ENCODE results near the gene IGFL4. TPM values are rescaled to one million over a fixed set of nuclear protein-coding genes. Genes with fewer than 3 reads are reported as not detected.

IGFL4 gene
- total and polyA plus RNA-seq, 9 of the 15 experiments (the other 6 are each of a cell fraction or from before 2014, with no cell fraction given), result not detected

DNA sequence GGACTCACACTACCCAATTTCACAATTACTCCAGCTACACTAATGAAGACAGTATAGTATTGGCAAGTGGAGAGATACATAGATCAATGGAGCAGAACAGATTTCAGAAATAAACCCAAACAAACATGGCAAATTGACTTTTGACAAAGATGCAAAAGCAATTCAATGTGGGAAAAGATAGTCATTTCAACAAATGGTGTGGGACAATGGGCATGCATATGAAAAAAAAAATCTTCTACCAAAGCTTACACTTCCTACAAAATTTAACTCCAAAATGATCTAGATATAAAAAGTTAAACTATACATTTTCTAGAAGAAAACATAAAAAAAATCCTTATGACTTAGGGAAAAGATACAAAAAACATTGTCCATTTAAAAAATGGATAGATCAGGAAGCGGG lies 2.7 kb upstream of the IGFL4 start:
- ATAC-seq, result no peak

More for the DNA sequence above, 2.7 kb upstream of the IGFL4 start:
- Histone ChIP-seq H2AFZ (ENCODE audit: low read depth, low read length) (no peak overlapping the region), H3K9me1 (ENCODE audit: control insufficient read depth, insufficient read depth, low read length) (no peaks in the 10 kb centered on the region), H3K9ac (ENCODE audit: insufficient read depth in 1 of 2, low read depth in 2 of 2, low read length in 2 of 2) (no peak overlapping the region), H3K27me3 (ENCODE audit: control insufficient read depth in 2 of 2, insufficient read depth in 2 of 2, low read length in 2 of 2) (peaks cover 10 to 30% of the 10 kb centered on the region in 2 experiments), H3K36me3 (ENCODE audit: control insufficient read depth, insufficient read depth, low read length) (no peaks in the 10 kb centered on the region), H4K20me1 (replicated peaks; ENCODE audit: control insufficient read depth, insufficient read depth, low read length) (no peaks in the 10 kb centered on the region), H3K4me3 (no peak overlapping the region), H3K9me3 (replicated peaks; ENCODE audit: control insufficient read depth, insufficient read depth, low read depth, low read length) (no peaks in the 10 kb centered on the region), H3K79me2 (ENCODE audit: control insufficient read depth, insufficient read depth, low read length) (no peaks in the 10 kb centered on the region), H3K4me2 (ENCODE audit: insufficient read depth, low read length) (no peak overlapping the region), H3K27ac (ENCODE audit: extremely low read depth, low read depth, low read length) (no peak overlapping the region), H3K4me1 (replicated peaks in 1 of 2; ENCODE audit: control insufficient read depth in 2 of 2, insufficient read depth in 2 of 2, low read length in 2 of 2) (peaks cover 0 to 8% of the 10 kb centered on the region in 2 experiments; a peak in 1 of 5 replicates)
- 8% methylated on average over 1 of the region's 1 CpG for WGBS (ENCODE audit: insufficient coverage, low coverage, missing lambda C conversion rate)
- FAIRE-seq, result no peak
- no peak for DNase-seq (ENCODE audit: extremely low read depth in 1 of 4, low spot score in 3 of 4)
- intact Hi-C loops (cut with micrococcal nuclease), result no loop called here
- TF ChIP-seq ZNF75A (CRISPR knock-in tag; IDR thresholded peaks at IDR 0.05) (peak; percentile 82), MTA2 (IDR thresholded peaks at IDR 0.05; ENCODE audit: low read depth) (no peak), FOXA3 (CRISPR knock-in tag; conservative IDR thresholded peaks at IDR 0.05 in 1 of 2, IDR thresholded peaks at IDR 0.05 in 1 of 2) (no peak), ZBED1 (IDR thresholded peaks at IDR 0.05) (no peak)
- TF ChIP-seq, protein P1, sequence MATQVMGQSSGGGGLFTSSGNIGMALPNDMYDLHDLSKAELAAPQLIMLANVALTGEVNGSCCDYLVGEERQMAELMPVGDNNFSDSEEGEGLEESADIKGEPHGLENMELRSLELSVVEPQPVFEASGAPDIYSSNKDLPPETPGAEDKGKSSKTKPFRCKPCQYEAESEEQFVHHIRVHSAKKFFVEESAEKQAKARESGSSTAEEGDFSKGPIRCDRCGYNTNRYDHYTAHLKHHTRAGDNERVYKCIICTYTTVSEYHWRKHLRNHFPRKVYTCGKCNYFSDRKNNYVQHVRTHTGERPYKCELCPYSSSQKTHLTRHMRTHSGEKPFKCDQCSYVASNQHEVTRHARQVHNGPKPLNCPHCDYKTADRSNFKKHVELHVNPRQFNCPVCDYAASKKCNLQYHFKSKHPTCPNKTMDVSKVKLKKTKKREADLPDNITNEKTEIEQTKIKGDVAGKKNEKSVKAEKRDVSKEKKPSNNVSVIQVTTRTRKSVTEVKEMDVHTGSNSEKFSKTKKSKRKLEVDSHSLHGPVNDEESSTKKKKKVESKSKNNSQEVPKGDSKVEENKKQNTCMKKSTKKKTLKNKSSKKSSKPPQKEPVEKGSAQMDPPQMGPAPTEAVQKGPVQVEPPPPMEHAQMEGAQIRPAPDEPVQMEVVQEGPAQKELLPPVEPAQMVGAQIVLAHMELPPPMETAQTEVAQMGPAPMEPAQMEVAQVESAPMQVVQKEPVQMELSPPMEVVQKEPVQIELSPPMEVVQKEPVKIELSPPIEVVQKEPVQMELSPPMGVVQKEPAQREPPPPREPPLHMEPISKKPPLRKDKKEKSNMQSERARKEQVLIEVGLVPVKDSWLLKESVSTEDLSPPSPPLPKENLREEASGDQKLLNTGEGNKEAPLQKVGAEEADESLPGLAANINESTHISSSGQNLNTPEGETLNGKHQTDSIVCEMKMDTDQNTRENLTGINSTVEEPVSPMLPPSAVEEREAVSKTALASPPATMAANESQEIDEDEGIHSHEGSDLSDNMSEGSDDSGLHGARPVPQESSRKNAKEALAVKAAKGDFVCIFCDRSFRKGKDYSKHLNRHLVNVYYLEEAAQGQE (IDR thresholded peaks at IDR 0.05; ENCODE audit: borderline replicate concordance), result no peak
- TF ChIP-seq, protein P1 (CRISPR knock-in tag; IDR thresholded peaks at IDR 0.05; ENCODE audit: low read depth), result no peak
- no TSS peak for BruUV-seq (replicated peaks)
- in situ Hi-C loops (cut with MboI), result no loop called here
- POLR2A ChIA-PET, result no interaction called here
- CTCF ChIA-PET (ENCODE audit: low intra/inter-chr PET ratio), result no interaction called here
